NCI-H1092 treated with DMSO at 0.1 percent for 48 hours (cell line): ENCODE measurements around the gene GYG1.

Experiments
- DNase-seq: peaks from one replicate; lab custom pipeline; 2025; lab: John Stamatoyannopoulos, UW

Gene GYG1

DNA sequence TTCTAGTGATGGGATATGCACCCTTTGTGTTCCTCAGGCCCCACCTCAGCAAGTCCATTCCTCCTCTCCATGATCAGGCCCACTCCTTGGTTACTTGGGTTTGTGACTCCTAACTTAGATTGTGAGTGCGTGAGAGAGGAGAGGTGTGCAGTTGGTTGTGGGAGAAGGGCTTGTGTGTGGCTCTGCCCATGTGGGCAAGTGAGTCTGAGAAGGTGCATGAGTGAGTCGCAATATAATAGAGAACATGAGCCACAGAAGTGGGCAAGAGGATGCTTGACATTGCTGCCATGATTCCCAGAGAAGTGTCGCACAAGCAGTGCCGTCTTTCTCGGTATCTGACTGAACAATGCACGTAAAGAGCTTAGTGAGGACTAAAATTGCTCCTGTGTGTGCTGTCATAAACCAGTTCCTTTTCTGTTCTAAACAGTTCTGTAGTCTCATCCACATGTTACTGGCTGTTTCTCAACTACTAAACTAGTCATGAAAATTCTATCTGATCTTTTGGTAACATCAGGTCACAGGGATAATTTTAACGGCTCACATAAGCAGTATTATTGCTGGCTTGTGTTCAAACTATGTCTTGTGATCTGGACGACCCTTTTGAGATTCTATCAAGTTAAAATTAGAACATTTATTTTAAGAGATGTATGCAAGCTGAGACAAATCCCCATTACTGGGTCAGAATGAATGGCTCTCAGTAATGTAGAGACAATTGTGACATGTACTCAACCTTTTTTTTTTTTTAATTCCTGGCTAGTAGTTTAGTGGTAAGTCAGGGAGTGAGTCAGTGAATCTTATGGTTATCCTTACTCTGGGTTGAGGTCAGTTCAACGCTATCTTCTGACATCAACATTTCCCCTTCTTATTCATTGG, 25.6 kb downstream of the GYG1 start:
- DNase-seq = no peak

DNA sequence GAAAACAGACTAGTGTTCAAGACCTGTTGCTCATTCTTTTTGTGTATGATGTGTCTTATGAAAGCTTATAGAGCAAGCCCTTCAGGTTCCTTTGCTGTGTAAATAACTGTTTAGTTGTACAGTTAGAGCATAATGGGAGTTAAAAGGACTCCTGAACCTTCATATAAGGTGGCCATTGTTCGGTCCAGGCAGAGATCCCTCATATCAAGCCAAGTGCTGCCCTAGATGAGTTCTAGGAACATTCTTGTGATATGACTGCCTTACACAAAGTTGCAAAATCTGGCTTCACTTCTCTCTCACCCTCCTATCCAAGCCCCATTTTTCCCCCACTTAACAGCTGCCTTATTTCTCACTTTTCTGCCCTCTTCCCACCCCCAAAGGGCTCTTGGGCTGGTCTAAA, 26.9 kb downstream of the GYG1 start:
- DNase-seq = no peak

DNA sequence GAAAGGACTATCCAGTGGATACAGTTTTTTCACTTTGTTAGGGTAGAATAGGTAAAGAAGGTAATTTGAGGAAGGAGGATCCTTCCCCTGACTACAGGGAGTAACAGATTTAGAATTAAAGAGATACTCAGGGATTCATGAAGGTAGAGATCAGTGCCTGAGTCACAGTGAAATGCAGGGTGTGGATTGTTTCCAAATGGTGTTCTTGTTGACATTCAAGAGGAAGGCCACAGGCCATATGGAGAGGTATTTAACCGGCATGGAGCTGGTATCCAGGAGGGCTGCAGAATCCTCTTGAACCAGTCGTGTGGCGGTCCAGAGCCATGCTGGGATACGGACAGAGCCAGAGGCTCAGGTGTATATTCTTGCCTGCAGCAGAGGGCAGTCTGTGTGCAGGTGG, 28.2 kb downstream of the GYG1 start:
- no peak for DNase-seq

DNA sequence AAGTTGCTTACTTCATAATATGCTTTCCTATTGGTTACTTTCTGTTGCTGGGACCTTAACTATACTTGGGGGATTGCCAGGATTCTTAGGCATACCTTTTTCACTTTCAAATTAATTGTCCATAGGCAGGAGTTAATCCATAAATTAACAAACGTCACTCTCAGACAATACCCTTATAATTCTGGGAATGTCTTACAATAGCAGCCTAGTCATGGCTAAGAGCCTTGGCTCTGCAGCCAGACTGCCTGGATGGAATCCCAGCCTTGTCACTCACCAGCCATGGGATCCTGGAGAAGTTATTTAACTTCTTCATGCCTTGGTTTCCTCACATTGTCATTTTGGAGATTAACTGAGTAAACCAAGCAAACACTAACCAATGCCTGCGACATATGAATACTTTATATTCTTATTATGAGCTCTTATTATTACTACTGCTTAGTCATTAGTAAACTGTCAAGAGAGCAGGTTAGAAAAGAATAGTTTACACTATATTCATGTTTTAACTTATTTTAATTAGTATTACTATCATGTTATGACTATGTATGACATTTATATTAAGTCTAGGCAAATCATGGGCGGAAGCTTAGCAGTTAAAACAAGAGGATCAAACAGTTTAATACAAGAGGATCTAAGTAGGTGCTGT, 29.0 kb downstream of the GYG1 start:
- DNase-seq = no peak

DNA sequence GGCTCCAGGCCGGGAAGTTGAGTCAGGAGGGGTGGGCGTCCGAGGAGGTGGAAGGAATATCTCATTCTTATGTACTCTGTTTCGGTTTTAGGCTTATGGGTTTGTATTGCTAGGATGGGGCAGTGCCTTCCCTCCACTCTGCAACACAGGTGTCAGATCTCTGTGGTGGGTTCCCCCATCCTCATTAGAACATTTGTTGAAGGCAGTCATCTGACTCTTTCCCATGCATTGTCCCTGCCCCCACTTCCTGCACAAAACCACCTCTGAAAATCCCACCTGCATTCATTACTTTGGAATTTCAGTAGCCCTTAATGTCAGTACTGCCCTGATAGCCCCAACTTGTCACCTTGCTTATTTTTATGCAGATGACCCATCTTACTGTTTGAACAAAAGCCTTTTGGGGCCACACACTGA, 29.5 kb downstream of the GYG1 start:
- no peak for DNase-seq

DNA sequence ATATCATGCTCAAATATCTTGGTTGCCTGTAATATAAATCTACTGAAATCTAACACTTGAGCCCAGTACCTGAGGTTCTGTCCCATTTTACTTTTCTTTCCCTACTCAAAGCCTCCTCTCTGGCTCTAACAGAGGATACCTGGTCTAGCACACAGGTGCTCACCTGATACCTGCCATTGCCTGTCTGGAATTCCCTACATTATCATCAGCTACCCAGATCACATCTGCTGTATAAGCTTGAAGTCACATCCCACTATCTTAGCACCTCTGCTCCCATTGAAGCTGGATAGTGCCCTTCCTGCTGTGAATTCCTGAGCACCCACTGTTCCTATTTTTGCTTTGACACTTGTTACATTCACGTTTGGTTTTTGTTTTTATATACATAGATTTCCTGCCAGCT, 30.5 kb downstream of the GYG1 start:
- DNase-seq = no peak

DNA sequence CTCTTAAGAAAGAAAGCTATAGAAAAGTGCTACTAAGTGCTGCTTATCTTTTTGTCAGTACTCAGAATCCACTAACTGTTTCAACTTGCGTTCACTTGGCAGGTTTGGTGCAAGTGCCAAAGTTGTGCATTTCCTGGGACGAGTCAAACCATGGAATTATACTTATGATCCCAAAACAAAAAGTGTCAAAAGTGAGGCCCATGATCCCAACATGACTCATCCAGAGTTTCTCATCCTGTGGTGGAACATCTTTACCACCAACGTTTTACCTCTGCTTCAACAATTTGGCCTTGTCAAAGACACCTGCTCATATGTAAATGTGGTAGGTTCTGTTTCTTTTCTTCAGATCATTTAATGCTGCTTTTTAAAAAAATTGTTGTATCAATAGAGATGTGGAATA, 32.6 kb downstream of the GYG1 start:
- no peak for DNase-seq

DNA sequence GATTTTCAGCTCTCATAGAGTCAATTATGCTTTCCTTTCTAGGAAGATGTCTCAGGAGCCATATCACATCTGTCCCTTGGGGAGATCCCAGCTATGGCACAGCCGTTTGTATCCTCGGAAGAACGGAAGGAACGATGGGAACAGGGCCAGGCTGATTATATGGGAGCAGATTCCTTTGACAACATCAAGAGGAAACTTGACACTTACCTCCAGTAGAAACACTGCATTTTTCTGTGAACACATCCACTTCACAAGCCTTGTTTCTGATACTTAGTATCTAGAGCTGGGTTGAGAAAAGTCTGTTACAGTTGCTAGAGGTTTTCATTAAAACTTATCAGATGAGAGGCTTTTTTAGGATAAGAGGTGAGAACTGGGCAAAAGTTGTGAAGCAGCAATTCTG, 35.4 kb downstream of the GYG1 start:
- no peak for DNase-seq

DNA sequence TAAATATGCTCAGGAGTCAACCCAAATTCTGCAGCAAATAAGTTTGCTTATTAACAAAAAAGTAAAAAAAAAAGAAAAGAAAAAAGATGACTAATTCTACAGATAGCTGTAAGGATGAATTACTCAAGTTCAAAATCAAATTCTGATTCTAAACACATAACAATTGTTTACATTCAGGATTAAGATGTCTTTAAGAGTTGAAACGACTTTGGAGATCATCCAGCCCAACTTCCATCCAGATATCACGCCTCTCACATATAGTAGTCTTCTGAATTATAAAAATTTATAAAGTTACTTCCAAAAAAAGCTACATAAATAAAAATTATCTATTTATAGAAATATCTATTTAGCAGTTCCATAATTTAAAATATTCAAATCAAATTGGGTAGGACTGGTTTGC, 39.8 kb downstream of the GYG1 start:
- no peak for DNase-seq

DNA sequence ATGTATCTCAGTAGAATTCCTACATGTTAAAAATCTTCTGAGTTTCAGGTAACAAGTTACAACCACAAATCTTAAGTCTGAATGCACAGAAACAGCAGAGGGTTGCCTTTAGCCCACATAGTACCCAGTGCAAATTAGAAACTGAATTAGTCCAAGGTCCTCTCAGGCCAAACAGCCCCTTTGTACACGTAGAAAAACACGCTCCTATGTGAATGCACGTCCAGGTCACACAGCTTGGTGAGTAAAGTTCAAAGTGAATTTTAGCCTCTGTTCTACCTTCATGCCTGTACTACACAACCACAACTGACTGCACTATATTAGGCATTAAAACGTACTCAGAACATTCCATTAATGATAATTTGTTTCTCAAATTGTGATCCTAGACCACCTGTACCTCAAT, 46.3 kb downstream of the GYG1 start:
- no peak for DNase-seq

DNA sequence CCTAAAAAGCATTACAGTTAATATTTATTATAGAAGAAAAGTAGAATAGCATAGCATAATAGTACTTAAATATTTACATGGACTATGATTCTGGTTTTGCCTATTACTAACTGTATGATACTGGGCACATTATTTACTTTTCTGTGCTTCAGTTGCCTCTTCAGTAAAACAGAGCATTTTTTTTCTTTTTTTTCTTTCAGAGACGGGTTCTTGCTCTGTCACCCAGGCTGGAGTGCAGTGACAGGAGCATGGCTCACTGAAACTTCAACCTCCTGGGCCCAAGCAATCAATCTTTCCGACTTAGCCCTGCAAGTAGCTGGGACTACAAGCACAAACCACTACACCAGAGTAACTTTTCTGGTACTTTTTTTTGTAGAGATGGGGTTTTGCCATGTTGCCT, 47.0 kb downstream of the GYG1 start:
- DNase-seq = no peak

DNA sequence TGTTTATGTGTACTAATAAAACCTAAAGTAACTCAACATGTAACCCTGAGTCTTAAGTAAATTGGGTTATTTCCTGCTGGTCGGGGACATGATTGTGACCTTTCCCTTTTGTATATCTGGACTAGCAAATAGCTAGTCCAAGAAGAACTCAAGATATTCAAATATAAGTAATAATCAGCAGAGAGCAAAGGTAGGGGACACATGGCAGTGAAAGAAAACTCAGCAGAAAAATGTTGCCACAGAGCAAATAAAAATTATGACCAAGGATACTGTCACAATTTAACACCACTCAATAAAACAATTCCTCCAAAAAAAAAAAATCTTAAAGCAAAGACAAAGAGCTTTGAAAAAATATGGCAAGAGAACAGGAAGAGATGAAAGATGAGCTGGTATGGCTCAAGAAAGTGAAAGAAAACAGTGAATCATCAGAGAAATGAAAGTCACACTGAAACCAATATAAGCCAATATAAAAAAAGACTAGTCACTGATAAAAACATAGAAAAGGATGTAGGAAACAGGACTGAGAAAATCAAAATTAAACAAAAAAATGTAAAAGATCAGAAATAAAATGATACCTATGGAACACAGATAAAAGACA, 51.5 kb downstream of the GYG1 start:
- DNase-seq = no peak

DNA sequence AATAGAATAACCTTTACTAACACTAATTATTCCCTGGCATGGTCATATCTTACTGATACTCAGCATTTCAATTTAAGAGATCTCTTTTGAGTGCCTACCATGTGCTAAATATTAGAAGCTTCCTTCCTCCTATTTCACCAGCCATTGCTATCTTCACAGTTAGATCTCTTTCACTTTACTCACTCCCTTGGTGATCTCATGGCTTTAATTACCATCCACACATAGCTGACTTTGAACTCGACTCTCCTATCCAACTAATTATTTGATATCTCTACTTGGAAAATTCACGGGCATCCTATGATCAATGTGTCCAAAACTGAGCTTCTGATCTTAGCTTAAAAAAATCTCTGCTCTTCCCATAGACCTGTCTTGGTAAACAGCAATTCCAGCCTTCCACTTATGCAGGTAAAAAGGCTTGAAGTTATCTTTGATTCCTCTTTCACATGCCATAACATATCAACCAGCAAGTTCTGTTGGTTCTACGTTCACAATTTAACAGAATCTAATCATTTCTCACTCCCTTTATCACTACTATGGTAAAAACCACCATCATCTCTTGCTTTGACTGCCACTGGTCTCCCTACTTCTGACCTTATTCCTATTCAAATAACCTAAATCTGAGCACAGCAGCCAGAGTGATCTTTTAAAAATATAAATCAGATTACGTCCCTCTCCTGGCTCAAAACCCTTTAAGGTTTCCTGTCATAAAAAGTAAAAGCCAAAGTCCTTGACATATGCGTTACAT, 53.2 kb downstream of the GYG1 start:
- DNase-seq = no peak

DNA sequence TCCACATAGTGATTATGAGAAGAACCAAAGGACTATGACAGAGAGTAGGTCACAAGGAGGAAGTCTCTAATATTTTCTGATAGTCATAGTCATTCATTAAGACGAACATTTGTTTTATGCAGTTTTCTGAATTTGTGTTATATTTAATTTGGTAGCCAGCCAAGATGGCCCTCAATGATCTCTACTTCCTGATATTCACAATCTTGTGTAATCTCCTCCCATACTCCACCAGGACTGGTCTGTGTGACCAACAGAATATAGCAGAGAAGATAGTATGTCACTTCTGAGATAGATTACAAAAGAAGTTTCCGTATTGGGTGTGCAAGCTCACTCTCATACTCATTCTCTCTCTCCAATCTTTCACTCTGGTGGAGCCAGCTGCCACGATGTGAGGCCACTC, 64.2 kb downstream of the GYG1 start:
- DNase-seq = no peak

DNA sequence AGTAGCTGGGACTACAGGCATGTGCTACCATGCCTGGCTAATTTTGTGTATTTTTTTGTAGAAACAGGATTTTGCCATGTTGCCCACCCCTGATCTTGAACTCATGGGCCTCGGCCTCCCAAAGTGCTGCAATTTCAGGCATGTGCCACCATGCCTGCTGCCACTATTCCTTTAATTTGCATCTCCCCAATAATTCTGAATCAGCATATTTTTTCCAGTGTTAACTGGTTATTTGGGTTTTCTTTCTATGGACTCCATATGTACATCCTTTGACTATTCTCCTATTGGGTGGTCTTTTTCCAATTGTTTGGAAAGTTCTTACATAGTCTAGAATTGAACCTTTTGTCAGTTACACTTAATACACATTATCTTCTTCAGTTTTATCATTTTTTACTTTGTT, 66.9 kb downstream of the GYG1 start:
- DNase-seq = no peak

DNA sequence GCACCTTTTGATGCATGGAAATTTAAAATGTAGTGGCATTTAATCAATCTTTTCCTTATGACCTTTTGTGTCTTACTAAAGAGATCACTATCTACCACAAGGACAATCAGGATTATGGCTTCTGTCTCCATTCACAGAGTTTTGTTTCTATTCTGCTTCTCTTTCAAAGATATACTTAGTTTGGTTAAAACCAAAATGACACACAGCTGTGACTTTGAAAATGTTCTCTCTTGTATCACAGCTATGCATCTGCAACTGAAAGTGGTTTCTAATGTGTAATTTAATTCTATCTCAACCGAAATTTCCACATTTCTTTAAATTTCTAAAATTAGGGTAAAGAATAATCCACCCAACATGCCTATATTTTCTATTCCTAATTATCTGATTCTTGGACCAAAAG, 67.3 kb downstream of the GYG1 start:
- DNase-seq = no peak

DNA sequence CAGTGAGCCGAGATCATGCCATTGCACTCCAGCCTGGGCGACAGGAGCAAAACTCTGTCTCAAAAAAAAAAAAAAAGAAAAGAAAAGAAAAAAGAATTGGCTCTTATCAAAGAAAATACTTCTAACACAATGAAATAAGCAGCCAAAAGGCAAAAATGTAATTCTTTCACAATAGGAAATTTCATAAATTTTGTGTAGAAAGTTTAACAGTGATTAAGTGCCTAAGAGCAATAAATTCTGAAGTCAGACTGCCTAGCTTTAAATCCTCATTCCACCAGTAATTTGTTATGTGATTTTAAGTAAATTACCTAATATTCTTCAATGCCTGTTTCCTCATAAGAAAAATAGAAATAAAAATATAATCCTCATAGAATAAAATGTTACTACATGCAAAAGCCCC, 70.4 kb downstream of the GYG1 start:
- DNase-seq = no peak

DNA sequence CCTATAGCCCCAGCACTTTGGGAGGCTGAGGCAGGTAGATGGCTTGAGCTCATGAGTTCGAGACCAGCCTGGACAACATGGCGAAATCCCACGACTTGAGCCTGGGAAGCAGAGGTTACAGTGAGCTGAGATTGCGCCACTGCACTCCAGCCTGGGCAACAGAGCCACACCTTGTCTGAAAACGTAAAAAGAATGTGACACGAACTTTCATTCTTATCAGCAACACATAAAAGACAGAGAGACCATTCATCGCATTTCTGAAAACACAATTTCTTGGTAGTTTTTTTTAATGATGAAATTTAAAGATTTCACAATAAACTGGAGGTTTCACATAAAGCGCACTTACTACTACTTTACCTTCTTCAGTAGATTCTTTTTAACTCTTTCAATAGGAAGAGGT, 76.5 kb downstream of the GYG1 start:
- DNase-seq = no peak
